GM20000 (cell line): ENCODE measurements around the gene UBQLN1.

Experiments
- DNase-seq: peaks from one replicate; pipeline ENCODE4 v3.0.0; 2012; ENCODE audit warnings: low spot score
- CTCF ChIP-seq: IDR thresholded peaks from 2 replicates; pipeline ENCODE4 v1.5.1; 2012; ENCODE audit warnings: mild to moderate bottlenecking, control low read depth; ENCODE audit errors: extremely low read depth, missing control alignments

Gene UBQLN1

GRCh38 chr9:83651558-83651957 lies 56.2 kb downstream of the UBQLN1 start:
- no peak for DNase-seq
- TF ChIP-seq CTCF: no peak

- no peak for TF ChIP-seq CTCF
- no peak for DNase-seq
Measured at GRCh38 chr9:83649515-83649914, 58.2 kb downstream of the UBQLN1 start.

- DNase-seq: peak; percentile 68
- TF ChIP-seq CTCF: peak; percentile 69
Measured at GRCh38 chr9:83649080-83649479, 58.7 kb downstream of the UBQLN1 start.

GRCh38 chr9:83646500-83647239 lies 61.1 kb downstream of the UBQLN1 start:
- no peak for DNase-seq

DNA sequence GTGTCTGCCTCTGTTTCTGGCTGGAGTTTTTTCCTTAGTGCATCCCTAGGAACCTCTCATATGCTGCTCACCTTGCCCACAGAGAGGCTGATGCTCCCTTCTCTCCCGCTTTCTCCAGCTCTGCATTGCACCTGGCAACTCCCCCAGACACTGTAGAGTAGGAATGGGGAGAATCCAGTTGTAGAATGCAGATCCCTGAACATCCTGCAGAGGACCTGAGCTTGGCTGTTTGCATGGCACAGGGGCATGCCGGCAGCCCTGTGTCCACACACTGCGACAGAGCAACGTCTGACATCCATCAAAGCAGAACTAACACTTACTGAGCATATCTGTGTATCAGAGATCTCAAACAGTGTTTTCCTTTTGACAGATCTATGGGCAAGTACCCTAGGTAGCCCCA lies 65.0 kb downstream of the UBQLN1 start:
- TF ChIP-seq CTCF: no peak
- DNase-seq: no peak

More at GRCh38 chr9:83646500-83647239, 61.1 kb downstream of the UBQLN1 start:
- TF ChIP-seq CTCF: no peak

DNA sequence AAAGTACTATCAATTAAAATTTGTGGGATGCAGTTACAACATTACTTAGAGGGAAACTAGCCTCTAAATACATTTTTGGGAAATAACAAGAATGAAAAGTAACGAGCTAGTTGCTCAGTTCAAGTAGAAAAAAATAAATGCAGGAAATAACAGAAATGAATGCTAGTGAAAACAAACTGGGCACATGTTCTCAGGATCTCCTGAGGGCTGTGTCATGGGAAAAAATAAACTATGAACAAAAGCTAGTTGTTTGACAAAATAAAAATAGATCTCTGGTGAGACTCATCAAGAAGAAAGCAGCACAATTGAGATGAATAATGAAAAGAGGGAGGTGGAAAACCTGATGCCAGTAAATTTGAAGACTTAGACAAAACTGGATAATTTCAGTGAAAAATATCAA lies 68.5 kb downstream of the UBQLN1 start:
- DNase-seq: no peak
- no peak for TF ChIP-seq CTCF

- DNase-seq: no peak
- TF ChIP-seq CTCF: no peak
Measured at GRCh38 chr9:83637389-83637788, 70.4 kb downstream of the UBQLN1 start.
